NCI-H2171 (cell line): ENCODE data around the gene AMBRA1.

Experiments
- DNase-seq: peaks from one replicate; lab custom pipeline; 2025; lab: John Stamatoyannopoulos, UW

Gene AMBRA1

GRCh38 chr11:46505741-46506482, 87.9 kb downstream of the AMBRA1 start:
- no peak for DNase-seq

DNA sequence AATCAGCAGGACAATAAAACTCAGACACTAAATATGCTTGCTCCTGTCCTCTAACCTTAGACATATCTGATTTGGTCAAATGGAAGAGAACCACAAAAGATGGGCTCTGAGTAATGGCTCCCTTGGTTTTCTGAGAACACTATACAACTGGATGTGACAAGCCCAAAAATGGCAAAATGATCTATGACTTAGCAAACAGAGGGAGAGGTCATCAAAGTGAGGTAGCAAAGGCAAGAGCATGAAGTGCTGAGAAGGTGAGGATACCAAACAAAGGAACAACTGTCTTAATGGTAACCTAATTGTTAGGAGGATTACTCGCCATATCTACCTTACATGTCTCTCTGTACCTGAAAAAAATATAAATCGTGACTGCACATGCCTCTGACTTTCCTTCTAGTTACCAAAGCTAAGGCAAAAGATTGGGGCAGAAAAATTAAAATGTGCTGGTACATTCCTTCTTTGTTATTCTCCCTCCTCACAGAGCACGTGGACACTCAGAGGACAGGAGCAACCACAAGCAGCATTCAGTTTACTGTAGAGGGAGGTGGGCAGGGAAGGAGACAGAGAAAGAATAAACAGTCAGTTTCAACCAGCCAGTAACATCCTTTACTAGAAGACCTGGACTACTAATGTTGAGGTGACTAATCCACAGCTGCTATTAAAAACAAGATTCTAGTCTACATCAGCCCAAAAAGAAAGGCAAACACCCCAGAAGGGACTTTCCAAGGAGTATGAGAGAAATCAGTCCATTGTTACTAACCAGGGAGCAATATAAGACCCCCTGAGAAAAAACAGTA, 88.8 kb downstream of the AMBRA1 start:
- DNase-seq: no peak

GRCh38 chr11:46499821-46500220, 94.0 kb downstream of the AMBRA1 start:
- DNase-seq: no peak

DNA sequence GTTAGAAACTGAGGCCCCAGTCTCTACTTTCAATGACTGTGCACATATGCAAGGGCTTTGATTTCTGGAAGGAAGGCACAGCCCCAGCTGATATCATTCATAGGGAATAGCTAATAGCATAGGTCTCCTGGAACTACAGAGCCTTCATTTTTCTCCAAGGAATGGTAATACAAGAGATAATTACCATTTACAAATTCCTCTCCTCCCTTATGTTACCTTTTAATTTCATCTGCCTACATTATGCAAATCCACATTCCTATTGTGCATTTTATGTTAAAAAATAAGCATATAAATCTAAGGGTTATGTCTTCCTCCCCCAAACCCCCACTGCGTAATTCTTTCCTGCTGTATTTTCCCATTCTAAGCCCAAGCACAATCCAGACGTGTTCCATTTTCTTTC, 94.9 kb downstream of the AMBRA1 start:
- no peak for DNase-seq

- DNase-seq: no peak
Measured at GRCh38 chr11:46498179-46498578, 95.6 kb downstream of the AMBRA1 start.

DNA sequence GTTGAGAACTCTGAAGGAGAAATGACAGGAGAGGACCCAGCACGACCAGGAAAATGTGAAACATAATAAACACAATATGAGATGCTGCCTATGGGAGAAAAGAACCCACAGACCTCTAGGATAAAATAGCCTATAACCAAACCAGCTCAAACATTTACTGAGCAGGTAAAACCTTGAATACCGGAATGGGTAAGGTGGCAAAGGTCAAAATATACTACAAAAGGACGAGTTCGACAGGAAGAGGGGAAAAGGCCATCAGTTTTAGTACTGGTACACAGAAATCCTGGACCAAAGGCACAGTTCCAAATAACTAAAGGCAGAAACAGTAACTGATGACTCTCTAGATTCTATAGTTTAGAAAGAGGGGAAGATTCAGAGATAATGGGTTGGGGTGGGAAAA, 96.3 kb downstream of the AMBRA1 start:
- DNase-seq: no peak

- DNase-seq: no peak
Measured at GRCh38 chr11:46493791-46494190, 100.0 kb downstream of the AMBRA1 start.

DNA sequence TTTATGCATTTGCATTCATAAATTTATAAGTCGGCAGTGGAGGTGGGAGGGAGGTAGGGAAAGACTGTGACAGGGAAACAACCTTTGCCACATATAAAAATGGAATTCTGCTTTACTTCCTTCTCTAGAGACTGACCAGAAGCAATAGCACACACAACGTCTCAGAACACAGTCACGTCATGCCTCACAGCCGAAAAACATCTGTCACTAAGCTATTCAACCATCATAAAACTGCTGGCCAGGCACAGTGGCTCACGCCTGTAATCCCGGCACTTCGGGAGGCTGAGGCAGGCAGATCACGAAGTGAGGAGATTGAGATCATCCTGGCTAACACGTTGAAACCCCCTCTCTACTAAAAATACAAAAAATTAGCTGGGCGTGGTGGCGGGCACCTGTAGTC, 101.3 kb downstream of the AMBRA1 start:
- no peak for DNase-seq

- no peak for DNase-seq
Measured at GRCh38 chr11:46491661-46492330, 102.0 kb downstream of the AMBRA1 start.

GRCh38 chr11:46490666-46491065, 103.2 kb downstream of the AMBRA1 start:
- DNase-seq: no peak

GRCh38 chr11:46489656-46490560, 103.9 kb downstream of the AMBRA1 start:
- peak; percentile 11 for DNase-seq

DNA sequence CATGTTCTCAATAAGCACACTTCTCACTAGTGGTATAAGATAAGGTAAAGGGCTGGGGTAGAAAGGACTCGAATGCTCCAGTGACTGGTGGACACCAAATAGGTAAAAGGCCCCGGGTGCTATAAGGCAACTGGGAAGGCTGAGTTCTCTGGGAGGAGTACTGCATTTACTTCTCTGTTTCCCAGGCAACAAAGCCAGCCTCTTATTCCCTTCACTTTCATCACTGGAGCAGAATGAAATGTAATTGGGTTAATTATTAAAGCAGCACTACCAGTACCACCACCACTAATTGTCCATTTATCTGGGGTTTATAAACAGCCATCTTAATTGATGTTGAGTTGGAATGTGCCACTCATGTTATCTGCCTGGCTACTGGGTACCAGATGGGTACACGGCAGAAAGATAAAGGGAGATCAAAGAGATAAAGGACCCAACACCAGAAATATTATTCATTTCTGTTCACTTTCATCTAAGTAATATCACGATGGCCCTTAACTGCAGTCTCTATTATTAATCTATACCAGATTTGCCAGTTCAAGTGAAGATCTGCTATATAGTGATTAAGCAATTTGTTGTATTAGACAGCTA, 107.9 kb downstream of the AMBRA1 start:
- no peak for DNase-seq

- no peak for DNase-seq
Measured at GRCh38 chr11:46484101-46484500, 109.7 kb downstream of the AMBRA1 start.

- DNase-seq: no peak
Measured at GRCh38 chr11:46480909-46481308, 112.9 kb downstream of the AMBRA1 start.

DNA sequence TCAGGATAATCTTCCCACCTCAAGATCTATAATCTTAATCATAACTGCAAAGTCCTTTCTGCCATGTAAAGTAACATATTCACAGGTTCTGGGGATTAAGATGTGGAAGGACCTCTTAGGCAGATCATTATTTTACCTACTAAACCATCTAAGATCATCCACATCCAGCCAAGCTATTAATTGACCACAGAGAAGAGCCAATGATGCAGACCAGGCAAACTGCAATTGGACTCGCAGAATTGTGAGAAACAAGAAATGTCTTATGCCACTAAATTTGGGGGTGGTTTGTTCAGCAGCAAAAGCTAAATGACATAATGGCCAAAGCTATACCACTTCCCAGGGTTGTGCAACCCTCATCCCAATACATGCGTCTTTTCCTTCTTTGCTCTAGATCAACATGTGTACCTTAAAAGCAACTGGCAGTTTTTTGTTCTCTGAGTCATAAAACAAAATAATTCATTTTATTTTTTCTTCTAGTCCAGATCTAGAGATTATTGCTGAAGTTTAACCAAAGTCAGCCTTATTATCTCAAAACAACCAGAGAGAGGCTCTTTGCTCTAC, 113.6 kb downstream of the AMBRA1 start:
- no peak for DNase-seq

DNA sequence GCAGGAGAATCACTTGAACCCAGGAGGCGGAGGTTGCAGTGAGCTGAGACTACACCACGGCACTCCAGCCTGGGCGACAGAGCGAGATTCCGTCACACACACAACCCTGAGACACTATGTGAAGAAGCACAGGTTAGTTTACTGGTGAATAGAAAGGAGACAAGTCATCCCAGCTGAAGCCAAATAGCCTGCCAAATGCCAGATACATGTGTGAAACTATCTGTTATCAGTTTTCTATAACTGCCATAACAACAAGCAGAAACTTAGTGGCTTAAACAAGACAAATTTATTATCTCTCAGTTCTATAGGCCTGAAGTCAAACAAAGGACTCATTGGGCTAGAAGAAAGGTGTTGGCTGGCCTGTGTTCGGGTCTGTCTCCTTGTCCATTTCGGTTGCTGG, 114.2 kb downstream of the AMBRA1 start:
- no peak for DNase-seq

DNA sequence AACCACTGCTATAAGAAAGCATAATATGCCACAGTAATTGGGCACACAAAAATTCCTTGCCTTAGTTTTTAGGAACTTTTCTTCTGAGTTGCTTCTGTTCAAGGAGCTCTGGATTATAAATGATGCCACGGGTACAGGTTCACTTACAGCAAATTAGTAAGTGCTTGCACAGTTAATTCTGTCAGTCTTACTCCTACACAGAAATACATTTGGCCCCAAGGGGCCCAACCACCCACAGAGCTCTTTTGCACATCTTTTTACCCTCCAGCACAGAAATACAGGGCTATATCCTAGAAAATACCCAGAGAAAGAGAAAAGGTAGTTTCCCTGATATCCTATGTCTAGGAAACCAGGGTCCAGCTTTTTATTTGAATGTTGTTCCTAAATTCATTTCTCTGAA, 115.6 kb downstream of the AMBRA1 start:
- DNase-seq: no peak

DNA sequence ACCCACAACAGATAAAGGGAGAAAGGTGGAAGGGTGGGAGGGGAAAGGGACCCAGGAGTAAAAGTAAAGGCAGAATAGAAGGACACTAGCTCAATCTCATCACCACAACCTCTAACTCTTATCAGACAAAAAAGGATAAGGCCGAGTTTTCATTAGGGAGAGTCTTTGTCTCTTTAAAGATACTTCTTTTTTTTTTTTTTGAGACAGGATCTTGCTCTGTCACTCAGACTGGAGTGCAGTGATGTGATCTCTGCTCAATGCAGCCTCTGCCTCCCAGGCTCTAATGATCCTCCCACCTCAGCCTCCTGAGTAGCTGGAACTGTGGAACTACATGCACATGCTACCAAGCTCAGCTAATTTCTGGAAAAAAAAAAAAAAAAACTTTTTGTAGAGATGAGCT, 116.7 kb downstream of the AMBRA1 start:
- DNase-seq: no peak

DNA sequence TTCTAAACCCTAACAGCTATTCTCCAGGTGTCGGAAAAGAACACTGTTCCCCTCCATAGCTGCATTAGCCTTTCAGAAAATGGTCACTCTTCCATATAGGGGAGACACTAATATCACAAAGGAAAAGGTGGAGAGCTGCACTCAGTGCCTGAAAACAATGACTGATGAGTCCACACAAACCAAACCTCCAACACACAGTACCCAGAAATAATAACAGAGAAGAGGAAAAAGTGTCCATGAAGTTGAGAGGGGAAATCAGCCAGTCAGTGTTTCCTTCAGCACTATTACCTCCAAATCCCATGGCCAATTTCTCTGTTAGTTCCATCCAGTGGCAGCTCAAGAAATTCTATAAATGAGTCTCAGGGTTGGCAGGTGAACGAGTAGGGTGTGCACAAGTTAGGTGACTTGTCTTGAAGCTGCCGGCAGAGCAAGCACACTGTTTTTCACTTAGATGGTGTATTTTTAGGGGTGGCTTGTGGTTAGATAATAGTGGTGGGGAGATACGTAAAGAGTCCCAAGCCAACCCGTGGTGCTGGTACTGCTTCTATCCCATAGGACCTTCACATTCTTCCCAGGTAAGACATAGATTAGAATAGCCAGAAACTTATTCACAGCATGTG, 117.8 kb downstream of the AMBRA1 start:
- no peak for DNase-seq

DNA sequence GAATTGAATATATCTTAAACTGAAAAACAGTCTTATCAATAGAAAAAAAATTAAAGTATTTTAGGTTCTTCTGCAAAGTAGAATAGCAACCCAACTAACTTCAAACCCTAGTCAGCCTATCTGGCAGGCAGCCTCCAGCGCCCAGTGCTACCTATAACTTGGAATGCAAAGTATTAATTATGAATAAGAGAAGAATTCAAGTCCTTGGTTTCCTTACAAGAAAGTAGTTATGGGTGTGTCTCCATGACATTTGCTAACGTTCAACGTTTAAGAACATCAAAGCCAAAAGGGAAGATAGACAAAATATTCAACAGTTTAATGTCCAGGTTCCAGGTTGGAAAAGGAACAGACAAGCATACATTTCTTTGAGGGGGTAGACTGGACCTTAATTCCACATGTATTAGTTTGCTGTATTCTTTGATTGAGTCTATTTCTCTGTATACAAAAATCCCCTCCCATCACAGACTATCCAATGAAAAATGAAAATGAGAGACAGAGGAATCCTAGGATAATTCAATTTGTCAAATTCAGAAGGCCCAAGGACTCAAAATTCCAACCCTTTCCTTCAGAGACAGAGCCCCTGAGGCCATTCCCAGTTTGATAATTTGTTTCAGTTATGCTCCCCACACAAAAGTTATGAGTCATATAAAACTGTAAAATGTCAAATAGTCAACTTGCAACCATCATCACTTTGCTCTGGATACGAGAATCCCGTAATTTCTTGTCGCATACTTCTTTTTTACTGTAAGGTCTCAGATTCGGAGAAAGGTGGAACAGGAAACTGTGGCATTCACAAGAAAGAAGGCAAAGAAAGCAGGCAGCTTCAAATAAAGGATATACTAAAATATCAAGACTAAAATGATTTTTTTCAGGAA, 118.5 kb downstream of the AMBRA1 start:
- DNase-seq: no peak
